ENCODE measurements around the gene GRID1. TPM values are rescaled to one million over a fixed set of nuclear protein-coding genes. Genes with fewer than 3 reads are reported as not detected.

Gene GRID1
- total RNA-seq, 1 donor from 2014 or later = 1.4 TPM

- no peak overlapping the region for H3K27ac ChIP-seq
- TF ChIP-seq CTCF (IDR thresholded peaks at IDR 0.05) = no peak
- intact Hi-C loops (cut with DNase I) = no loop called here
- no peak overlapping the region for H3K4me3 ChIP-seq
- DNase-seq (ENCODE audit: low spot score in 2 of 2) = no peak
- H3K9me3 ChIP-seq = no peaks in the 10 kb centered on the region
- no peaks in the 10 kb centered on the region for H3K4me1 ChIP-seq
- H3K27me3 ChIP-seq = no peaks in the 10 kb centered on the region
- no peaks in the 10 kb centered on the region for H3K36me3 ChIP-seq
These were observed 62.2 kb downstream of the GRID1 start for GRCh38 chr10:86304436-86304835.

- intact Hi-C loops (cut with DNase I) = no loop called here
- Histone ChIP-seq H3K27me3 (no peaks in the 10 kb centered on the region), H3K9me3 (no peaks in the 10 kb centered on the region), H3K36me3 (no peaks in the 10 kb centered on the region), H3K27ac (no peak overlapping the region), H3K4me1 (no peaks in the 10 kb centered on the region), H3K4me3 (no peak overlapping the region)
- TF ChIP-seq CTCF (IDR thresholded peaks at IDR 0.05) = no peak
- peak in 1 of 2 donors; percentile 30 for DNase-seq (ENCODE audit: low spot score in 2 of 2)
These were observed 63.0 kb downstream of the GRID1 start for GRCh38 chr10:86303626-86304025.

GRCh38 chr10:86301971-86302370 is 64.6 kb downstream of the GRID1 start:
- Histone ChIP-seq H3K4me3 (no peak overlapping the region), H3K9me3 (no peaks in the 10 kb centered on the region), H3K27me3 (no peaks in the 10 kb centered on the region), H3K27ac (no peak overlapping the region), H3K36me3 (no peaks in the 10 kb centered on the region), H3K4me1 (no peaks in the 10 kb centered on the region)
- TF ChIP-seq CTCF (IDR thresholded peaks at IDR 0.05) = no peak
- intact Hi-C loops (cut with DNase I) = no loop called here
- DNase-seq (ENCODE audit: low spot score in 2 of 2) = peak in 1 of 2 donors; percentile 11

GRCh38 chr10:86300931-86301830 is 65.4 kb downstream of the GRID1 start:
- DNase-seq (ENCODE audit: low spot score in 2 of 2) = peak in 1 of 2 donors; percentile 35

GRCh38 chr10:86300399-86300925 is 66.1 kb downstream of the GRID1 start:
- TF ChIP-seq CTCF (IDR thresholded peaks at IDR 0.05) = no peak
- Histone ChIP-seq H3K27me3 (no peaks in the 10 kb centered on the region), H3K4me3 (no peak overlapping the region), H3K27ac (no peak overlapping the region), H3K9me3 (no peaks in the 10 kb centered on the region), H3K36me3 (no peaks in the 10 kb centered on the region), H3K4me1 (no peaks in the 10 kb centered on the region)
- peak in 1 of 2 donors; percentile 31 for DNase-seq (ENCODE audit: low spot score in 2 of 2)
- intact Hi-C loops (cut with DNase I) = no loop called here

More at GRCh38 chr10:86300931-86301830, 65.4 kb downstream of the GRID1 start:
- H3K4me1 ChIP-seq = no peaks in the 10 kb centered on the region
- no peaks in the 10 kb centered on the region for H3K9me3 ChIP-seq
- intact Hi-C loops (cut with DNase I) = no loop called here
- no peak overlapping the region for H3K4me3 ChIP-seq
- no peak overlapping the region for H3K27ac ChIP-seq
- H3K36me3 ChIP-seq = no peaks in the 10 kb centered on the region
- TF ChIP-seq CTCF (IDR thresholded peaks at IDR 0.05) = no peak
- H3K27me3 ChIP-seq = no peaks in the 10 kb centered on the region
